Smooth muscle cell (in vitro differentiated cells): ENCODE data around the gene LDLRAD4. TPM values are rescaled to one million over a fixed set of nuclear protein-coding genes. Genes with fewer than 3 reads are reported as not detected.

Source experiments
- DNase-seq: peaks from one replicate; lab custom pipeline; 2025; ENCODE audit not compliant: unreplicated experiment; lab: John Stamatoyannopoulos, UW
- H2AFZ ChIP-seq: fragments of 200-600 bp; sonication (generic); 2 replicates; pipeline ENCODE4 v1.6.0; 2016; ENCODE audit warnings: antibody characterized with exemption, low read depth, mild to moderate bottlenecking
- H3F3A ChIP-seq: fragments of 200-600 bp; sonication (generic); 2 replicates; pipeline ENCODE4 v1.6.0; 2017; ENCODE audit warnings: antibody characterized with exemption, low read depth
- H3K27ac ChIP-seq: fragments of 200-600 bp; sonication (generic); 2 replicates; pipeline ENCODE4 v1.5.1; 2016; ENCODE audit warnings: low read depth, mild to moderate bottlenecking
- H3K27me3 ChIP-seq: fragments of 200-600 bp; sonication (generic); 2 replicates; pipeline ENCODE4 v1.6.1; 2016; ENCODE audit warnings: low read depth, mild to moderate bottlenecking
- H3K36me3 ChIP-seq: fragments of 200-600 bp; sonication (generic); 2 replicates; pipeline ENCODE4 v1.5.1; 2016; ENCODE audit warnings: low read depth
- H3K4me1 ChIP-seq: fragments of 200-600 bp; sonication (generic); 2 replicates; pipeline ENCODE4 v1.5.1; 2016; ENCODE audit warnings: low read depth
- H3K4me2 ChIP-seq: fragments of 200-600 bp; sonication (generic); 2 replicates; pipeline ENCODE4 v1.6.0; 2016; ENCODE audit warnings: mild to moderate bottlenecking
- H3K4me3 ChIP-seq: fragments of 200-600 bp; sonication (generic); 2 replicates; pipeline ENCODE4 v1.5.1; 2016; ENCODE audit warnings: mild to moderate bottlenecking
- H3K79me2 ChIP-seq: fragments of 200-600 bp; sonication (generic); 2 replicates; pipeline ENCODE4 v1.6.0; 2016; ENCODE audit warnings: low read depth, mild to moderate bottlenecking
- H3K9ac ChIP-seq: fragments of 200-600 bp; sonication (generic); 2 replicates; pipeline ENCODE4 v1.6.0; 2016; ENCODE audit warnings: low read depth
- H3K9me3 ChIP-seq: fragments of 200-600 bp; sonication (generic); replicated peaks from 2 replicates; pipeline ENCODE4 v1.5.1; 2016; ENCODE audit warnings: low read depth
- H4K20me1 ChIP-seq: fragments of 200-600 bp; sonication (generic); 2 replicates; pipeline ENCODE4 v1.6.0; 2016; ENCODE audit warnings: low read depth
- CTCF ChIP-seq: fragments of 200-600 bp; sonication (generic); IDR thresholded peaks from 2 replicates; pipeline ENCODE4 v1.5.1; 2017; ENCODE audit warnings: borderline replicate concordance, mild to moderate bottlenecking, antibody characterized with exemption; ENCODE audit not compliant: insufficient read depth, poor library complexity, severe bottlenecking
- WGBS: methylation state at CpG from one replicate; pipeline ENCODE4 v1.1.7; 2016; ENCODE audit warnings: low lambda C conversion rate; 5-methylcytosine and 5-hydroxymethylcytosine counted together
- polyA plus RNA-seq: library from polyadenylated mRNA; unstranded; fragments of >200 nt; fragmentation: Nextera tagmentation; extraction: Ambion mirVana; gene quantifications from 2 replicates; pipeline ENCODE4 v1.2.1, GENCODE V29; 2016
- total RNA-seq: library from RNA; depleted of rRNA; stranded (reverse); fragments of >200 nt; gene quantifications from 2 replicates; pipeline ENCODE4 v1.2.3, GENCODE V29; 2014

The LDLRAD4 gene
- total and polyA plus RNA-seq, 2 experiments from 2014 or later: 36.2 to 48.3 TPM

- Histone ChIP-seq H2AFZ (no peak overlapping the region), H3K27ac (no peak overlapping the region), H3K4me2 (no peak overlapping the region), H3K27me3 (no peaks in the 10 kb centered on the region), H3K36me3 (no peaks in the 10 kb centered on the region), H3K79me2 (peaks cover 56% of the 10 kb centered on the region), H3K4me1 (no peaks in the 10 kb centered on the region), H4K20me1 (peaks cover 20% of the 10 kb centered on the region), H3K9me3 (no peaks in the 10 kb centered on the region), H3K4me3 (no peak overlapping the region), H3F3A (no peaks in the 10 kb centered on the region), H3K9ac (no peak overlapping the region)
- 87% methylated on average over 13 of the region's 13 CpGs for WGBS
- no peak for DNase-seq
- TF ChIP-seq CTCF: no peak
Measured at GRCh38 chr18:13309748-13310670, 91.4 kb downstream of the LDLRAD4 start.

- peaks cover 55% of the 10 kb centered on the region for H3K79me2 ChIP-seq
- no peak overlapping the region for H3K4me3 ChIP-seq
- H3K27ac ChIP-seq: no peak overlapping the region
- no peaks in the 10 kb centered on the region for H3K36me3 ChIP-seq
- no peak overlapping the region for H3K9ac ChIP-seq
- no peak for DNase-seq
- no peaks in the 10 kb centered on the region for H3F3A ChIP-seq
- no peaks in the 10 kb centered on the region for H3K27me3 ChIP-seq
- 96% methylated on average over 10 of the region's 10 CpGs for WGBS
- no peak overlapping the region for H2AFZ ChIP-seq
- no peaks in the 10 kb centered on the region for H3K9me3 ChIP-seq
- no peak for TF ChIP-seq CTCF
- H4K20me1 ChIP-seq: peaks cover 20% of the 10 kb centered on the region
- H3K4me2 ChIP-seq: no peak overlapping the region
- H3K4me1 ChIP-seq: no peaks in the 10 kb centered on the region
Measured at GRCh38 chr18:13311193-13311592, 92.6 kb downstream of the LDLRAD4 start.

GRCh38 chr18:13312515-13312914 is 94.0 kb downstream of the LDLRAD4 start:
- H4K20me1 ChIP-seq: peaks cover 20% of the 10 kb centered on the region
- WGBS: 97% methylated on average over 4 of the region's 4 CpGs

More at GRCh38 chr18:13312515-13312914, 94.0 kb downstream of the LDLRAD4 start:
- Histone ChIP-seq H3K4me1 (no peaks in the 10 kb centered on the region), H3K27me3 (no peaks in the 10 kb centered on the region), H3K27ac (no peak overlapping the region), H3K4me3 (no peak overlapping the region), H3K9ac (no peak overlapping the region), H3F3A (peaks cover 2% of the 10 kb centered on the region), H3K36me3 (no peaks in the 10 kb centered on the region), H2AFZ (no peak overlapping the region), H3K79me2 (peaks cover 55% of the 10 kb centered on the region), H3K9me3 (no peaks in the 10 kb centered on the region), H3K4me2 (no peak overlapping the region)
- TF ChIP-seq CTCF: no peak
- DNase-seq: no peak
